ENCODE measurements around the gene HMGCL.

HMGCL gene

DNA sequence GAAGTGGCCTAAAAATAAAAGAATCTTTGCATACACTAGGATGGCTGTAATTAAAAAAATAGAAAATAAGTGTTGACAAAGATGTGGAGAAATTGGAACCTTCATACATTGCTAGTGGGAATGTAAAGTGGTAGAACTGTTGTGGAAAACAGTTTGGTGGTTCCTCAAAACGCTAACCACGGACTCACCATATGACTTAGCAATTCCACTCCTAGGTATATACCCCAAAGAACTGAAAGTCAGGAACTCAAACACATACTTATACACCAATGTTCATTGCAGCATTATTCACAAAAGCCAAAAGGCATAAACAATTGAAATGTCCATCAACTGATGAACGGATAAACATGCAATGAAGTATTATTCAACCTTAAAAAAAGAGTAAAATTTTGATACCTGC lies 10.8 kb upstream of the HMGCL start:
- TF ChIP-seq, protein P1, sequence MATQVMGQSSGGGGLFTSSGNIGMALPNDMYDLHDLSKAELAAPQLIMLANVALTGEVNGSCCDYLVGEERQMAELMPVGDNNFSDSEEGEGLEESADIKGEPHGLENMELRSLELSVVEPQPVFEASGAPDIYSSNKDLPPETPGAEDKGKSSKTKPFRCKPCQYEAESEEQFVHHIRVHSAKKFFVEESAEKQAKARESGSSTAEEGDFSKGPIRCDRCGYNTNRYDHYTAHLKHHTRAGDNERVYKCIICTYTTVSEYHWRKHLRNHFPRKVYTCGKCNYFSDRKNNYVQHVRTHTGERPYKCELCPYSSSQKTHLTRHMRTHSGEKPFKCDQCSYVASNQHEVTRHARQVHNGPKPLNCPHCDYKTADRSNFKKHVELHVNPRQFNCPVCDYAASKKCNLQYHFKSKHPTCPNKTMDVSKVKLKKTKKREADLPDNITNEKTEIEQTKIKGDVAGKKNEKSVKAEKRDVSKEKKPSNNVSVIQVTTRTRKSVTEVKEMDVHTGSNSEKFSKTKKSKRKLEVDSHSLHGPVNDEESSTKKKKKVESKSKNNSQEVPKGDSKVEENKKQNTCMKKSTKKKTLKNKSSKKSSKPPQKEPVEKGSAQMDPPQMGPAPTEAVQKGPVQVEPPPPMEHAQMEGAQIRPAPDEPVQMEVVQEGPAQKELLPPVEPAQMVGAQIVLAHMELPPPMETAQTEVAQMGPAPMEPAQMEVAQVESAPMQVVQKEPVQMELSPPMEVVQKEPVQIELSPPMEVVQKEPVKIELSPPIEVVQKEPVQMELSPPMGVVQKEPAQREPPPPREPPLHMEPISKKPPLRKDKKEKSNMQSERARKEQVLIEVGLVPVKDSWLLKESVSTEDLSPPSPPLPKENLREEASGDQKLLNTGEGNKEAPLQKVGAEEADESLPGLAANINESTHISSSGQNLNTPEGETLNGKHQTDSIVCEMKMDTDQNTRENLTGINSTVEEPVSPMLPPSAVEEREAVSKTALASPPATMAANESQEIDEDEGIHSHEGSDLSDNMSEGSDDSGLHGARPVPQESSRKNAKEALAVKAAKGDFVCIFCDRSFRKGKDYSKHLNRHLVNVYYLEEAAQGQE (IDR thresholded peaks at IDR 0.05; ENCODE audit: low read depth) = no peak
- TF ChIP-seq RAD21 (IDR thresholded peaks at IDR 0.05; ENCODE audit: low read depth) (no peak), TAF1 (IDR thresholded peaks at IDR 0.05; ENCODE audit: low read depth) (no peak), CREB1 (IDR thresholded peaks at IDR 0.05; ENCODE audit: low read depth) (no peak), ZBTB7A (IDR thresholded peaks at IDR 0.05; ENCODE audit: low read depth) (no peak), YY1 (IDR thresholded peaks at IDR 0.05; ENCODE audit: low read depth) (no peak), NFIC (IDR thresholded peaks at IDR 0.05) (no peak), TEAD4 (IDR thresholded peaks at IDR 0.05) (no peak)
- TF ChIP-seq, protein P2, sequence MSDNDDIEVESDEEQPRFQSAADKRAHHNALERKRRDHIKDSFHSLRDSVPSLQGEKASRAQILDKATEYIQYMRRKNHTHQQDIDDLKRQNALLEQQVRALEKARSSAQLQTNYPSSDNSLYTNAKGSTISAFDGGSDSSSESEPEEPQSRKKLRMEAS (IDR thresholded peaks at IDR 0.05) = no peak

DNA sequence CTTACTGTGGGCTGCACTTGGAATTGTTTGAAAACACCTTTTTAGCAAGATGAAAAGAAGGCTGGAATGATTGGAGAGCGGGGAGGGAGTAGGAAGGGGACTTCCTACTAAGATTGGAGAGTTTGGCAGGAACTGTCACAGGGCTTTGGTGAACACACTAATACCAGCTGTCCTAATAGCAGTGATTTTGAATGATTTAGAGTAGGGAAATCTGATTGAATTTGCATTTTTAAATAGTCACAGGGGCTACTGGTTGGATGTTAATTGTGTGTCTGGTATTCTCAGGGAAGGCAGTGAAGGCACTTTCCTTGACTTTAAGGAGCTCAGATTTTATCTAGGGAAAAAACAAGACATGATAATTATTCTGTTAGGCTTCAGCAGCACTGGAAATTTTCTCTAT lies 2.5 kb upstream of the HMGCL start:
- TF ChIP-seq NFIC (IDR thresholded peaks at IDR 0.05) (no peak), TEAD4 (IDR thresholded peaks at IDR 0.05) (no peak), FOXM1 (IDR thresholded peaks at IDR 0.05; ENCODE audit: borderline replicate concordance, low read depth) (no peak), CREB1 (IDR thresholded peaks at IDR 0.05; ENCODE audit: low read depth) (no peak), EP300 (IDR thresholded peaks at IDR 0.05; ENCODE audit: borderline replicate concordance) (no peak), EGR1 (IDR thresholded peaks at IDR 0.05) (no peak), RAD21 (IDR thresholded peaks at IDR 0.05; ENCODE audit: low read depth) (no peak), YY1 (IDR thresholded peaks at IDR 0.05; ENCODE audit: low read depth) (no peak), CEBPB (IDR thresholded peaks at IDR 0.05) (no peak), TAF1 (IDR thresholded peaks at IDR 0.05; ENCODE audit: low read depth) (no peak), ZBTB7A (IDR thresholded peaks at IDR 0.05; ENCODE audit: low read depth) (no peak), TCF12 (IDR thresholded peaks at IDR 0.05; ENCODE audit: low read depth) (no peak)
- TF ChIP-seq, protein P3, sequence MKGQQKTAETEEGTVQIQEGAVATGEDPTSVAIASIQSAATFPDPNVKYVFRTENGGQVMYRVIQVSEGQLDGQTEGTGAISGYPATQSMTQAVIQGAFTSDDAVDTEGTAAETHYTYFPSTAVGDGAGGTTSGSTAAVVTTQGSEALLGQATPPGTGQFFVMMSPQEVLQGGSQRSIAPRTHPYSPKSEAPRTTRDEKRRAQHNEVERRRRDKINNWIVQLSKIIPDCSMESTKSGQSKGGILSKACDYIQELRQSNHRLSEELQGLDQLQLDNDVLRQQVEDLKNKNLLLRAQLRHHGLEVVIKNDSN (IDR thresholded peaks at IDR 0.05) = no peak
- TF ChIP-seq, protein P2 (IDR thresholded peaks at IDR 0.05) = no peak
- TF ChIP-seq, protein P1 (IDR thresholded peaks at IDR 0.05; ENCODE audit: low read depth) = no peak

DNA sequence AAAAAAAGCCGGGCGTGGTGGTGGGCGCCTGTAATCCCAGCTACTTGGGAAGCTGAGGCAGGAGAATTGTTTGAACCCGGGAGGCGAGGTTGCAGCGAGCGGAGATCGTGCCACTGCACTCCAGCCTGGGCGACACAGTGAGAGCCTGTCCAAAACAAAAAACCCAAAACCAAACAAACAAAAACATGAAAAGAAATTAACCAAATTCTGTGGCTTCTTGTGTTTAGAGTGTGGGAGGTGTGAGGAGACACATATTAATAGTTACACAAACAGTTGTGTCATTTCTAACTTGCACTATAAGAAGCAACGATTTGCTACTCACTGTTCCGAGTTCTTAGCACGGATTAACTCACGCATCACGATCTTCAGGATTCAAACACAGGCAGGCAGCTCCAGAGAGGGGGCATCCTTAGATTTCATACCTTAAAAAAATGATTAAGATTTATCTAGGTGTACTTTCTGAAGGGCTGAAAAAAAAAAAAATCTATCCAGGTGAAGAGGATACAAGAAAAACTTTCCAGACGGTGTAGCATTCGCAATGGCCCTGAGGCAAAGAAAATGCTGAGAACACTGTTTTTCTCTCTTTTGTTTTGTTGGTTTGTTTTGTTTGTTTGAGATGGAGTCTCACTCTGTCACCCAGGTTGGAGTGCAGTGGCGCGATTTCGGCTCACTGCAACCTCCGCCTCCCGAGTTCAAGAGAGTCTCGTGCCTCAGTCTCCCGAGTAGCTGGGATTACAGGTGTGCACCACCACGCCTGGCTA lies 713 bp upstream of the HMGCL start:
- TF ChIP-seq TAF1 (IDR thresholded peaks at IDR 0.05; ENCODE audit: low read depth) (no peak), TEAD4 (IDR thresholded peaks at IDR 0.05) (no peak), EP300 (IDR thresholded peaks at IDR 0.05; ENCODE audit: borderline replicate concordance) (no peak), RAD21 (IDR thresholded peaks at IDR 0.05; ENCODE audit: low read depth) (no peak), TCF12 (IDR thresholded peaks at IDR 0.05; ENCODE audit: low read depth) (no peak)
- TF ChIP-seq, protein P3 (IDR thresholded peaks at IDR 0.05) = no peak
- TF ChIP-seq, protein P2 (IDR thresholded peaks at IDR 0.05) = no peak

DNA sequence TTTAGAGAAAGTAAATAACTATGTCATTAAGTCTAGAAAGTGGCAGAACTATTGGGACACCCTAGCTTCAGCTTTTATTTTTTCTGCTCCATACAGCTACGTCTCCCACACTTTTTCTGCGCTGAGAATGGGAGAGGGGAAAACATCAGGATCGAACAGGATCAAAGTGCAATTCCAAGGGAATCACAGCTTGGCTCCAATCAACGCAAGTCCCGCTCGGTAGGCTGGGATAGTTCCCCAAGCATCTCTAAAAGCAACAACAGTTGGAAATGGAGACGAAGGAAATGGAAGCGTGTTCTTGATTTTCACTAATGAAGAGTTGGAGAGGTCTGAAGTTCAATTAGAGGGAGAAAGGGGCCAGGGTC lies 536 bp downstream of the HMGCL start:
- no peak for TF ChIP-seq YY1 (IDR thresholded peaks at IDR 0.05; ENCODE audit: low read depth)
- TF ChIP-seq CEBPB (IDR thresholded peaks at IDR 0.05) = no peak
- TF ChIP-seq, protein P2 (IDR thresholded peaks at IDR 0.05) = no peak
- TF ChIP-seq EGR1 (IDR thresholded peaks at IDR 0.05) = no peak
- TF ChIP-seq EP300 (IDR thresholded peaks at IDR 0.05; ENCODE audit: borderline replicate concordance) = no peak
- TF ChIP-seq RAD21 (IDR thresholded peaks at IDR 0.05; ENCODE audit: low read depth) = no peak
- TF ChIP-seq CREB1 (IDR thresholded peaks at IDR 0.05; ENCODE audit: low read depth) = no peak
- no peak for TF ChIP-seq ZBTB7A (IDR thresholded peaks at IDR 0.05; ENCODE audit: low read depth)
- no peak for TF ChIP-seq FOXM1 (IDR thresholded peaks at IDR 0.05; ENCODE audit: borderline replicate concordance, low read depth)
- TF ChIP-seq TCF12 (IDR thresholded peaks at IDR 0.05; ENCODE audit: low read depth) = no peak
- TF ChIP-seq, protein P3 (IDR thresholded peaks at IDR 0.05) = no peak
- no peak for TF ChIP-seq TEAD4 (IDR thresholded peaks at IDR 0.05)
- TF ChIP-seq TAF1 (IDR thresholded peaks at IDR 0.05; ENCODE audit: low read depth) = no peak
- TF ChIP-seq, protein P1 (IDR thresholded peaks at IDR 0.05; ENCODE audit: low read depth) = no peak
- no peak for TF ChIP-seq NFIC (IDR thresholded peaks at IDR 0.05)
